ENCODE measurements around the gene PRLR. TPM values are rescaled to one million over a fixed set of nuclear protein-coding genes. Genes with fewer than 3 reads are reported as not detected.

Gene PRLR
- total and polyA plus RNA-seq, 11 donors, result 0.08 to 2.2 (median 0.57) TPM

- TF ChIP-seq POLR2A (IDR thresholded peaks at IDR 0.05), result no peak
- TF ChIP-seq CTCF (IDR thresholded peaks at IDR 0.05), result no peak
- intact Hi-C loops (cut with DNase I), result no loop called here
- H3K27ac ChIP-seq, result no peak overlapping the region
- no peak overlapping the region for H3K4me3 ChIP-seq
- no peaks in the 10 kb centered on the region for H3K9me3 ChIP-seq
- H3K4me1 ChIP-seq, result no peaks in the 10 kb centered on the region
- DNase-seq (no peak), ATAC-seq (no peak)
- no peaks in the 10 kb centered on the region for H3K27me3 ChIP-seq
- no peaks in the 10 kb centered on the region for H3K36me3 ChIP-seq
- 93 to 97% (median 96%) methylated on average over 7 of the region's 7 CpGs for WGBS, 4 donors
Measured at GRCh38 chr5:35239476-35239875, 9.2 kb upstream of the PRLR start.

GRCh38 chr5:35237580-35238376, 7.5 kb upstream of the PRLR start:
- Histone ChIP-seq H3K36me3 (no peaks in the 10 kb centered on the region), H3K4me1 (no peaks in the 10 kb centered on the region), H3K27ac (no peak overlapping the region), H3K9me3 (no peaks in the 10 kb centered on the region), H3K27me3 (peaks cover 0 to 2% (median 0%) of the 10 kb centered on the region in 9 donors), H3K4me3 (no peak overlapping the region)
- ATAC-seq (peak in 2 of 4 donors; percentile 79 to 88), DNase-seq (no peak)
- intact Hi-C loops (cut with DNase I), result no loop called here
- 52 to 59% (median 58%) methylated on average over 2 of the region's 2 CpGs for WGBS, 4 donors
- no peak for TF ChIP-seq CTCF (IDR thresholded peaks at IDR 0.05)
- TF ChIP-seq POLR2A (IDR thresholded peaks at IDR 0.05), result no peak

- no peak for DNase-seq
- no peak overlapping the region for H3K27ac ChIP-seq
- no peak overlapping the region for H3K4me3 ChIP-seq
- intact Hi-C loops (cut with DNase I), result no loop called here
- peaks cover 0 to 10% (median 0%) of the 10 kb centered on the region in 9 donors for H3K27me3 ChIP-seq
- H3K4me1 ChIP-seq, result no peaks in the 10 kb centered on the region
- ATAC-seq, result no peak
- no peaks in the 10 kb centered on the region for H3K9me3 ChIP-seq
- TF ChIP-seq CTCF (IDR thresholded peaks at IDR 0.05) (no peak), POLR2A (IDR thresholded peaks at IDR 0.05) (no peak)
- no peaks in the 10 kb centered on the region for H3K36me3 ChIP-seq
Measured at GRCh38 chr5:35236770-35237169, 6.5 kb upstream of the PRLR start.

- H3K36me3 ChIP-seq, result no peaks in the 10 kb centered on the region
- H3K27ac ChIP-seq, result no peak overlapping the region
- intact Hi-C loops (cut with DNase I), result no loop called here
- H3K4me1 ChIP-seq, result peaks cover 0 to 15% (median 8%) of the 10 kb centered on the region in 12 donors
- TF ChIP-seq CTCF (IDR thresholded peaks at IDR 0.05) (no peak), POLR2A (IDR thresholded peaks at IDR 0.05) (no peak)
- ATAC-seq (no peak), DNase-seq (no peak)
- 90 to 97% (median 91%) methylated on average over 11 of the region's 11 CpGs for WGBS, 4 donors
- H3K4me3 ChIP-seq, result no peak overlapping the region
- peaks cover 0 to 35% (median 19%) of the 10 kb centered on the region in 9 donors for H3K27me3 ChIP-seq
- H3K9me3 ChIP-seq, result no peaks in the 10 kb centered on the region
Measured at GRCh38 chr5:35233601-35234000, 3.3 kb upstream of the PRLR start.

Data from heart left ventricle (tissue), 16 donors.